NOMO-1 (cell line): ENCODE measurements around the gene UBXN6.

Source experiments
- DNase-seq, 2 experiments: peaks; one replicate each; lab custom pipeline; 2025; ENCODE audit not compliant: unreplicated experiment in 2 of 2; lab: John Stamatoyannopoulos, UW

UBXN6 gene

DNA sequence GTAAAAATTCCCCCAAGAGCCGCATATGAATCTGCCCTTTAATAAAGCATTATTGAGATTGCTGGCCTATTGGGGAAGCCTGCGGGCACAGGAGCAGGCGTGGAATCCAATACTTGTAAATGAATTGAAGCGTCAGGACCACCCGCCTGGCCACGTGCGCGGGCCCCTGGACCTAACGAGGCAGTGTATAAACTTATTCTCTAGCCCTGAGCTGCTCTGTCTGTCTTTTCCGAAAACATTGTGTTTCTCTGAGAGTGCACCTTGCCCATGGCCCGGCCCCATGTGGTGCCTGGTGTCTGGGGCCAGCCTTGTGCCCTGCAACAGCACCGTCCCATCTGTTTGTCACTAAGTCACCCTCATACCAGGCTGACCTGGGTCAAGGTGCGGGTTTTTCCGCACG, 14.4 kb downstream of the UBXN6 start:
- DNase-seq: no peak

- DNase-seq: no peak
Measured at GRCh38 chr19:4442819-4443146, 14.8 kb downstream of the UBXN6 start.

DNA sequence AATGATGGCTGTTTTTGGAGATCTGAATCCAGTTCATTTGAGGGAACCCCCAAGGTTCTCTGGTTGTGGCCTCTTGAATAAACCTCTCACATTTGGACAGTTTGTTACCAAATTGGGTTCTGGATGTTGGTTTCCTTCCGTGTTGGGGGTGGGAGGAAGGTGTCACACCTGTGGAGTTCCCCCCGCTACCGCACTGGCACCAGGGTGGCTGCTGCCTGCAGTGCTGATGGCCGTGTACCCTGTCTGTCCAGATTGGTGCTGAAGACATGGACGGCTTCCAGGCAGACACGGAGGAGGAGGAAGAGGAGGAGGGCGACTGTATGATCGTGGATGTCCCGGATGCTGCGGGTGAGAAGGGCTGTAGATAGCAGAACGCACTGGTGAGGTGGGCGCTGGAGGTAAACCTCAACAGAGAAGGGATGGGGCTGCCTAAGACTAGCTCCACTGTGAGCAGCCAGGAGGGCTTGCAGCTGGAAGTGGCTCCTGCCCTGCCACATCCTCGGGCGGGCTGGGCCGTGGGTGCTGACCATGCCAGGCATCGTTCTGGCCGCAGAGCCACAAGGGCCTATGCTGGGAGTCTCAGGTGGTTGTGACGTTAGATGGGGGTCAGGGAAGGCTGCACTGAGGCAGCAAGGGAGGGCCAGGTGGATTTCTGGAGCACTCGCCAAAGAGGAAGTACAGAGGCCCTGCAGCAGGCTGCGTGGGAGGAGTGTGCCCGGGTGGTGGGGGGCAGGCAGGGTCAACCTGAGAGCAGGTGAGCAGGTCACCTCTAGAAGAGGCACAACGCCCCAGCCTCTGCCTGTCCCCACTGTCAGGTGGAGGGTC, 15.4 kb downstream of the UBXN6 start:
- DNase-seq: no peak

GRCh38 chr19:4439243-4439642, 18.4 kb downstream of the UBXN6 start:
- DNase-seq: no peak

DNA sequence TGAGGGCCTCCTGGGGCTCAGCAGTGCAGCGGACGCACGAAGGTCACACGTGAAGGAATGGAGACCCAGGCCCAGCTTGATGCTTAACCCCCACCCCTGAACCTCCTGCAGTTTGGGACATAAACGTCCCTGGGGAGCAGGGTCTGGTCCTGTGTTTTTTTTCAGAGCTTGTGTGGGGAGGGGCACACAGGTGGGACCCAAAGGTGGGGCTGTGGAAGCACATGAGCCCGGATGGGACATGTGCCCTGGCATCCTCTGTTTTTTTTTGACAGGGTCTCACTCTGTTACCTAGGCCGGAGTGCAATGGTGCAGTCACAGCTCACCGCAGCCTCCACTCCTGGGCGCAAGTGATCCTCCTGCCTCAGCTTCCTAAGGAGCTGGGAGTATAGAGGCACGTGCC, 20.5 kb downstream of the UBXN6 start:
- no peak for DNase-seq

DNA sequence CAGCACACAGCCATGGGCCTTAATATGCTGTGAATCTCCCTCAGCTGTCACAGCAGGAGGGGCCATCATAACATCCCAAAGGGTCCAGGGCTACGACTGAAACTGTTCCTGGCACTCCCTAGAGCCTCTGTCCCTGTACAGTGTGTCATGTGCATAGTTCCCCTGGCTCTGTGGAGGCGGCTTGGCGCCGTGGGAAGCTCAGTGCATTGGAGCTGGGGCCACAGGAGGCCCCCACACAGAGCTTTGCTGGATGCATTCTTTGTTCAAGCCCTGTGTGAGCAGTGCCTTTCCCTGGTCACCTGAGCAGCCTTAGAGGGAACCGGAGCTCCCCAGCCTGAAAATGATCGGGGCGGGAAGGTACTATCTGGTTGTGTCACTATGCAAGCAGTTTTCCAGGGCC, 21.4 kb downstream of the UBXN6 start:
- DNase-seq: no peak

- no peak for DNase-seq
Measured at GRCh38 chr19:4434391-4434790, 23.2 kb downstream of the UBXN6 start.

- DNase-seq: no peak
Measured at GRCh38 chr19:4432918-4433506, 24.6 kb downstream of the UBXN6 start.

GRCh38 chr19:4431808-4432674, 25.6 kb downstream of the UBXN6 start:
- peak; percentile 73 to 76 for DNase-seq

- DNase-seq: no peak
Measured at GRCh38 chr19:4431296-4431695, 26.3 kb downstream of the UBXN6 start.

DNA sequence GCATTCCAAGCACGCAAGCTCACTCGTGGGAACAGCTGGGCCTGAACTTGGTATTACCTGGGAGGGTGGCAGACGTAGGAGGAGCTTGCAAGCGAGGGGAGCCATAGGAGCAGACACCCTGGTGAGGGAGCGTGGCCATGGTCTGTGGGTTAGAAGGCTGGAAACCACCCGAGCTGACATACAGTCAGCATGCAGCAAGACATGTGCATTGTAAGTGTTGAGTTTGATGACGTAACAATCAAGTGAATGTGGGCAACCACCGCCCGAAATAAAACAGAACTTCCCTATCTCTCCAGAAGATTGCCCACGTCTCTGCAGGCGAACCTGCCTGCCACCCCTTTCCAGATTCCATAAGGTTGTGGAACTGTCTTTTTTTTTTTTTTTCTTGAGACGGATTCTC, 26.8 kb downstream of the UBXN6 start:
- DNase-seq: peak; percentile 54 to 86

- DNase-seq: no peak
Measured at GRCh38 chr19:4429771-4430171, 27.8 kb downstream of the UBXN6 start.

GRCh38 chr19:4429256-4429655, 28.3 kb downstream of the UBXN6 start:
- DNase-seq: no peak

DNA sequence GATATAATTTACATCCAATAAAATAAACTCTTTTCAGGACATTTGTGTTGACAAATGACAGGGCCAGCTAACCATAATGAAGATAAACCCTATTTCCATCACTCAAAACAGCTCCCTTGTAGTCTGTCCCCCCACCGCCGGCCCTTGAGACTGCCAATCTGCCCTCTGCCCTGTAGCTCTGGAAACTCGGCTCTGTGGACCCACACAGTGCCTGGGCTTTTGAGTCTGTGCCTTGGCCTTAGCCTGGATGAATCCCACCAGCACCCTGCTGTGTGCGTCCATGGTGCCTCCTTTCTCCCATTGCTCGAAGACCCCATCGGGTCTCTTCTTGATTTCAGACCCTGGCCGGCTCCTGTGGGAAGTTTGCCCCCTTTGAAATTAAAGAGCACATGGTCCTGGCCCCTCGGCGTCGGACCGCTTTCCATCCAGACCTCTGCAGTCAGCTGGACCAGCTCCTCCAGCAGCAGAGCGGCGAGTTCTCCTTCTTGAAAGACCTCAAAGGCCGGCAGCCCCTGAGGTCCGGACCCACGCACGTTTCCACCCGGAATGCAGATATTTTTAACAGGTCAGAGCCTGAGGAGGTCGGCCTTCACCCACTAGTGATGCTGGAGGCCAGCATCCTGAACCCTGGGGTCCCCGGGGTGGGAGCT, 29.1 kb downstream of the UBXN6 start:
- no peak for DNase-seq

- DNase-seq: no peak
Measured at GRCh38 chr19:4425537-4425936, 32.1 kb downstream of the UBXN6 start.

DNA sequence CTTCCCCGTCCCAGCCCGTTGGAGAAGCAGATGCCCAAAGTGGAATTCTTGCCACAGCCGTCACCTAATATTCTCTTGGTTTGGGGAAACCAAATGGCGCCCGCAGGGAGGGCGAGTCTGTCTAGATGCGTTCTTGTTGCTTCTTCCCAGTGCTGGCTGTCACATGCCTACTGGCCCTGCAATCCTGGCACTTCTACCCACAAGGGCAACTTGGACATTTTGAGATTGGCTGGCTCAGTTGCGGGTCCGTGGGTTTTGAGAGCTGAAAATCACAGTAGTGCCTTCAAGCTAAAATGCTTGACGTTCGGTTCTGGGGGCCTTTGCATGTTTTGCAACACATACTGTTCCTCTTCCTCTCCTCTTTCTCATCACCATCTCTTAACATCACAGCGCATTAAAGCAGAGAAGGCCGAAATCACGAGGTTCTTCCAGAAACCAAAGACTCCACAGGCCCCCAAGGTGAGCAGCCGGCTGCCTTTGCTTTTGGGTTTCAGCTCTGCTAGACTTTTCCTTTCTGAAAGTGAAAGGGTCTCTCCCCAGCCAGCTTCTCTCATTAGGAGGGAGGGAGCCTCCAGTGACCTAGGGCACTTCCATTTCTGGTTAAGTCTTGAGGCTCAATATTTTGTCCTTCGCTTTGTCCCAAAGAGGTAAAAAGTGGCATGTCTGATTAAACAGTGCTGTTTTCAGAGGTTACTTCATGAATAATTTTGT, 34.0 kb downstream of the UBXN6 start:
- DNase-seq: no peak

DNA sequence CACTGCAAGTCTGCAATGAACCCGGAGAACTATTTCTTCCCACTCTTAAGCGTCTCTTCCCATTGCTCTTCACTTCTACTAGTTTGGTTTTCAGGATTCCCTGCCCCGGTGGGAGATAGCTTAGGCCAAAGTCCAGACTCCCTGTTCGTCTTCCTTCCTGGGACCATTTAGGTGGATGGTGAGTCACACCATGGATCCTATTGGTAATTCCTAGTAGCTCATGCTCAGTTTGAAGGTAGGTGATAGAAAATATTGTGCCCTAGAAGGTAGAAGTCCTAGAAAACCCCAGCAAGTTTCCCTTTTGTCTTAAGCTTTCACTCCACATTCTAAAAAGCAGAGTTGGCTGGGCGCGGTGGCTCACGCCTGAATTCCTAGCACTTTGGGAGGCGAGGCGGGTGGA, 41.3 kb downstream of the UBXN6 start:
- no peak for DNase-seq

DNA sequence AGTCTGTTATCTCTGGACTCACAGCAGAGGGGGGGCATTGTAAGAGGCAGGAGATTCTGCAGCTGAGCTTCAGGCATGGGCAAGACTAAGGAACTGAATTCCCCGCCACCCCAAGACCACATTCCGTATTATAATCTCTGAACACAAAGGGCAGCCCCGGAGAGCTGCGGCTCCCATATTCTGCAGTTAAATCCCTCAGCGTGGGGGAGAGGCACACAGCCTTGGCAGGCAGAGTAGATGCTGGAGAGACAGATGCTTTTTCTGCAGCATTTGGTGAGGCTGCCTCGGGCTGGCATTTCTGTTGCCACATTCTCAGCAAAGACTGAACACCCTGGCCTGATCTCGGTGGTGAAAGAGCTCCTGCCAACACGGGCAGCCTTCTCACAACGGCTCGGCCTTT, 42.2 kb downstream of the UBXN6 start:
- no peak for DNase-seq

DNA sequence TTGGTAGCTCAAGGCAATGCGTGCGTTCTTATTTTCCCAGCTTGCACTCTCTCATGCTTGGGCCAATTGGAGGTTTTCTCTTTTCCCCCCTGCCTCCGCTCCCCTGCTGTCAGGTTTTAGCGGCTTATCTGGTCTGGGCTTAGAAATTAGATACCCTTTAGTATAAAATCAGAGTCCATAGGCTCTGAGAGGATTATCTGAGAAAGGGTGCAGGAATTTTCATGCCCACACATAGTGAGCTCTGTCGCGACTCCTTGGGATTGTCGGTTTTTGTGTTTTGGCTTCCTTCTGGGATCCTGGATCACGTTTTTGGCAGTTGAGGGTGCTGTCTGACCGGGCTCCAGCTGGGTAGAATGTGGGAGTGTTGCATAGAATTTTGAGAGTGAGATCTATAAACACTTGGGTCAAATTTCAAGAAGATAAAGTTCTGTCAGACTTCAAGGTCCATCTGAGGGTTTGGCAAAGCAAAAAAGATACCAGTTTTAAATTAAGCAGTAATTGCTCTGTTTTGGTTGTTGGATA, 42.7 kb downstream of the UBXN6 start:
- no peak for DNase-seq

DNA sequence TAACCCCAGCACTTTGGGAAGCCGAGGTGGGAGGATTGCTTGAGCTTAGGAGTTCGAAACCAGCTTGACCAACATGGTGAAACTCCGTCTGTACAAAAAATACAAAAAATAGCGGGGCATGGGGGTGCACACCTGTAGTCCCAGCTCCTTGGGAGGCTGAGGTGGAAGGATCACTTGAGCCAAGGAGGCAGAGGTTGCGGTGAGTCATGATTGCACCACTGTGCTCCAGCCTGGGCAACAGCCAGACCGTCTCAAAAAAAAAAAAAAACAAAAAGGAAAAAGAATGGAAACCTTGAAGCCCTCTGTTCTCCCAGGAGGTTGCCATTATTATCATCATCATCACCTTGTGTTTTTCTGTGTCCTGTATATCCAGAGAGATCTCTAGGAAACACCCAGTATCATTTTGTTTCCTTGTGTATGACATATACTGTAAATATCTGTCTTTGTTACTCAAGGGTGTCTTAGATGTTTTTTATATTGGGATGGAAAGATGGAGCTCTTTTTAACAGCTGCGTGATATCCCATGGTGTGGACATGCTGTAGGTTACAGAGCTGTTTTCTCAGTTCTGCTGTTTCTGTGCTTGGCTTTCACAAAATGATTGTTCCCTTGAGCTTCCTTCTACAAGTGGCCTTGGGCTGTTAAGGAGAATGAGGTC, 43.3 kb downstream of the UBXN6 start:
- DNase-seq: no peak
